Measurements from ENCODE around the gene REEP1. TPM values are rescaled to one million over a fixed set of nuclear protein-coding genes. Genes with fewer than 3 reads are reported as not detected.

The REEP1 gene
- total and polyA plus RNA-seq, 2 of the 8 experiments (the other 6 are each of a cell fraction or from before 2014, with no cell fraction given): 0.74 to 1.5 TPM

- POLR2A ChIA-PET (ENCODE audit: partially characterized antibody): no interaction called here
- no peak overlapping the region for H3K27ac ChIP-seq (ENCODE audit: low read depth, low read length)
- H3K4ac ChIP-seq (replicated peaks; ENCODE audit: insufficient read length, low read depth, low read length): no peak overlapping the region
- H2AK5ac ChIP-seq (ENCODE audit: low read depth, low read length): no peak overlapping the region
- H4K91ac ChIP-seq (replicated peaks; ENCODE audit: insufficient read length, low read length): no peak overlapping the region
- no peak for FAIRE-seq
- no peaks in the 10 kb centered on the region for H3K79me2 ChIP-seq (ENCODE audit: control insufficient read depth in 1 of 2, insufficient read depth in 2 of 2, low read length in 2 of 2)
- H2BK12ac ChIP-seq (ENCODE audit: low read depth, low read length): no peak overlapping the region
- TF ChIP-seq GABPA (IDR thresholded peaks at IDR 0.05; ENCODE audit: borderline replicate concordance, insufficient read depth, low read length) (no peak), HDAC2 (IDR thresholded peaks at IDR 0.05; ENCODE audit: borderline replicate concordance in 1 of 2, low read depth in 2 of 2, low read length in 2 of 2) (no peak), TEAD4 (IDR thresholded peaks at IDR 0.05; ENCODE audit: low read depth, low read length) (no peak), JUND (IDR thresholded peaks at IDR 0.05; ENCODE audit: low read length) (no peak), SIX5 (IDR thresholded peaks at IDR 0.05; ENCODE audit: low read depth, low read length) (no peak), E2F6 (IDR thresholded peaks at IDR 0.05) (no peak), NANOG (IDR thresholded peaks at IDR 0.05; ENCODE audit: insufficient read depth, low read depth, low read length, poor library complexity, severe bottlenecking) (no peak), TCF12 (IDR thresholded peaks at IDR 0.05; ENCODE audit: low read depth, low read length) (no peak), EP300 (IDR thresholded peaks at IDR 0.05; ENCODE audit: borderline replicate concordance in 1 of 2, low read depth in 2 of 2, low read length in 2 of 2) (no peak), CBX8 (IDR thresholded peaks at IDR 0.05; ENCODE audit: borderline replicate concordance, low read depth, low read length) (no peak), SRF (IDR thresholded peaks at IDR 0.05; ENCODE audit: low read depth, low read length) (no peak)
- no peak overlapping the region for H3K9ac ChIP-seq (replicated peaks in 1 of 4; ENCODE audit: extremely low read depth in 1 of 4, low read depth in 3 of 4, low read length in 3 of 4)
- H2BK20ac ChIP-seq (ENCODE audit: low read length): no peak overlapping the region
- H3K4me3 ChIP-seq (ENCODE audit: extremely low read depth in 1 of 4, insufficient read depth in 2 of 4, low read depth in 3 of 4, low read length in 4 of 4): no peak overlapping the region
- no peak overlapping the region for H2BK15ac ChIP-seq (ENCODE audit: low read length)
- no peaks in the 10 kb centered on the region for H4K20me1 ChIP-seq (replicated peaks in 1 of 2; ENCODE audit: control insufficient read depth in 1 of 2, insufficient read depth in 2 of 2, low read length in 2 of 2)
- no peak overlapping the region for H2BK120ac ChIP-seq (replicated peaks; ENCODE audit: low read depth, low read length)
- H3K4me1 ChIP-seq (replicated peaks in 1 of 4; ENCODE audit: control insufficient read depth in 3 of 4, insufficient read depth in 4 of 4, low read length in 3 of 4): no peaks in the 10 kb centered on the region; a peak in 1 of 7 replicates
- H4K5ac ChIP-seq (ENCODE audit: insufficient read length, low read depth, low read length): no peak overlapping the region
- H3K27me3 ChIP-seq (replicated peaks in 1 of 4; ENCODE audit: control insufficient read depth in 3 of 4, extremely low read depth in 1 of 4, insufficient read depth in 3 of 4, low read length in 3 of 4): no peaks in the 10 kb centered on the region
- no peak overlapping the region for H2BK5ac ChIP-seq (ENCODE audit: low read depth, low read length)
- no peak overlapping the region for H2AFZ ChIP-seq (ENCODE audit: low read length)
- H3K14ac ChIP-seq (ENCODE audit: insufficient read length): no peak overlapping the region
- no peak overlapping the region for H4K8ac ChIP-seq (ENCODE audit: extremely low read depth, insufficient read depth, low read length)
- no peaks in the 10 kb centered on the region for H3K36me3 ChIP-seq (ENCODE audit: control insufficient read depth in 2 of 4, insufficient read depth in 4 of 4, low read length in 3 of 4)
- no peak overlapping the region for H3K23ac ChIP-seq (ENCODE audit: insufficient read length)
- no peaks in the 10 kb centered on the region for H3K23me2 ChIP-seq (ENCODE audit: low read depth, low read length)
- H3K9me3 ChIP-seq (ENCODE audit: insufficient read depth in 2 of 2, low read depth in 1 of 2, low read length in 1 of 2): peaks cover 3 to 4% of the 10 kb centered on the region in 2 experiments; a peak in 2 of 4 replicates
- no peak overlapping the region for H3K4me2 ChIP-seq (ENCODE audit: insufficient read depth in 1 of 2, low read depth in 2 of 2, low read length in 2 of 2)
- no peak for DNase-seq (ENCODE audit: low read depth in 1 of 2, low spot score in 2 of 2)
- WGBS, 2 experiments (ENCODE audit: extremely low coverage in 1 of 2, insufficient coverage in 1 of 2, insufficient read length in 1 of 2, insufficient replicate concordance in 2 of 2, low coverage in 1 of 2, low lambda C conversion rate in 2 of 2, missing lambda C conversion rate in 1 of 2): 85% methylated on average over 4 of the region's 4 CpGs; no CpG with 5 or more reads in 1 of the 2 experiments
- H3K18ac ChIP-seq (ENCODE audit: extremely low read depth, low read length): no peak overlapping the region
- no peaks in the 10 kb centered on the region for H3K79me1 ChIP-seq (ENCODE audit: low read depth, low read length)
- CTCF ChIA-PET (ENCODE audit: partially characterized antibody): interaction anchor here (0.6 to 6.1 kb wide), 25 partner anchors 10 to 222 kb away, joined by 3 to 65 read pairs (median 6); partner anchors contain the start of gene REEP1
- no peak overlapping the region for H3K56ac ChIP-seq (replicated peaks; ENCODE audit: insufficient read length, low read depth, low read length)
Measured at GRCh38 chr2:86372133-86372532, 34.7 kb upstream of the REEP1 start.

Measured in H1 (cell line).